ENCODE measurements around the gene TAF4. TPM values are rescaled to one million over a fixed set of nuclear protein-coding genes. Genes with fewer than 3 reads are reported as not detected.
"Not testable (repeated sequence)": the region's sequence is repeated elsewhere in the genome, so short reads cannot be mapped to it uniquely, and the experiment has no call there.

The TAF4 gene
- total RNA-seq, 1 donor from 2014 or later = 20.0 TPM

DNA sequence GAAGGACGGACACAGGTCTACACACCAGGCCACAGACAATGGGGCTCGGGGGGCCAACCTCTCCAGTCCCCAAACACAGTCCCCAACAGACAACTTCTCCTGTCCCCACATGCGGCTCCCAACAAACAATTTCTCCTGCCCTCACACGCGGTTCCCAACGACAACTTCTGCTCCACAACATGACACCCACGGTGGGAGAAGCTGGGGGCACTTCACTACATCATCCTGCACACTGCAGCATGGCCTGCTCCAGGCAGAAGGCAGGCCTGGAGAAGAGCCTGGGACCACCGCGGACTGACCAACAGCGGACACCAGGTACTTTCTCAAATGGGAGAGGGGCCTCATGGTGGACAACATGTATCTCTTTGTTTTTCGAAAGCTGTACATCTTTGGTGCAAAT lies 6.7 kb downstream of the TAF4 start:
- Mint-ChIP-seq H3K36me3 (ENCODE audit: unreplicated experiment) (no peaks in the 10 kb centered on the region), H3K4me1 (ENCODE audit: low read depth, unreplicated experiment) (peaks cover 25% of the 10 kb centered on the region), H3K27ac (ENCODE audit: unreplicated experiment) (no peak overlapping the region), H3K4me3 (ENCODE audit: unreplicated experiment) (no peak overlapping the region), H3K27me3 (ENCODE audit: unreplicated experiment) (peaks cover 8% of the 10 kb centered on the region), H3K9me3 (ENCODE audit: unreplicated experiment) (peaks cover 15% of the 10 kb centered on the region)
- TF ChIP-seq, protein P1, sequence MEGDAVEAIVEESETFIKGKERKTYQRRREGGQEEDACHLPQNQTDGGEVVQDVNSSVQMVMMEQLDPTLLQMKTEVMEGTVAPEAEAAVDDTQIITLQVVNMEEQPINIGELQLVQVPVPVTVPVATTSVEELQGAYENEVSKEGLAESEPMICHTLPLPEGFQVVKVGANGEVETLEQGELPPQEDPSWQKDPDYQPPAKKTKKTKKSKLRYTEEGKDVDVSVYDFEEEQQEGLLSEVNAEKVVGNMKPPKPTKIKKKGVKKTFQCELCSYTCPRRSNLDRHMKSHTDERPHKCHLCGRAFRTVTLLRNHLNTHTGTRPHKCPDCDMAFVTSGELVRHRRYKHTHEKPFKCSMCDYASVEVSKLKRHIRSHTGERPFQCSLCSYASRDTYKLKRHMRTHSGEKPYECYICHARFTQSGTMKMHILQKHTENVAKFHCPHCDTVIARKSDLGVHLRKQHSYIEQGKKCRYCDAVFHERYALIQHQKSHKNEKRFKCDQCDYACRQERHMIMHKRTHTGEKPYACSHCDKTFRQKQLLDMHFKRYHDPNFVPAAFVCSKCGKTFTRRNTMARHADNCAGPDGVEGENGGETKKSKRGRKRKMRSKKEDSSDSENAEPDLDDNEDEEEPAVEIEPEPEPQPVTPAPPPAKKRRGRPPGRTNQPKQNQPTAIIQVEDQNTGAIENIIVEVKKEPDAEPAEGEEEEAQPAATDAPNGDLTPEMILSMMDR (IDR thresholded peaks at IDR 0.05; ENCODE audit: partially characterized antibody, unreplicated experiment) = no peak
- no peak for DNase-seq

DNA sequence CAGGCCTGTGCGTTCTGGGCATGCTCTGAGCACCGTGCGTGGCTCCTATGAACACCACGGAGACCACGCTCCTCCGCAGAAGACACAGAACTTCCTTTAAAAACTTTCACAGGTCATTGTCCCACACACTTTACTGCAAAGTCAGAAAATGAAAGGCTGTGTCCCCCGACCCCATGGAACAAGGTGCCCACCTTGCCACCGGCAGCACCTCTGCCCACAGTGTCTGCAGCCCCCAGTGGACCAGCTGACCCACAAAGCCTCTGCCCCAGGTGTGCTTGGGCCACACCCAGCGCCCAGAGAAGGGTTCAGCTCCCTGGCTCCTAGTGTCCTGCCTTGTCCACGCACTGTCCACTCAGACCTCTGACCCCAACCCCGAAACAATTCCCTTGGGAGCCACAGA lies 8.7 kb downstream of the TAF4 start:
- TF ChIP-seq, protein P1 (IDR thresholded peaks at IDR 0.05; ENCODE audit: partially characterized antibody, unreplicated experiment) = no peak
- no peak overlapping the region for H3K4me3 Mint-ChIP-seq (ENCODE audit: unreplicated experiment)
- peaks cover 9% of the 10 kb centered on the region for H3K9me3 Mint-ChIP-seq (ENCODE audit: unreplicated experiment)
- no peaks in the 10 kb centered on the region for H3K36me3 Mint-ChIP-seq (ENCODE audit: unreplicated experiment)
- peaks cover 19% of the 10 kb centered on the region for H3K4me1 Mint-ChIP-seq (ENCODE audit: low read depth, unreplicated experiment)
- no peak for DNase-seq
- H3K27me3 Mint-ChIP-seq (ENCODE audit: unreplicated experiment) = peaks cover 9% of the 10 kb centered on the region
- no peak overlapping the region for H3K27ac Mint-ChIP-seq (ENCODE audit: unreplicated experiment)

DNA sequence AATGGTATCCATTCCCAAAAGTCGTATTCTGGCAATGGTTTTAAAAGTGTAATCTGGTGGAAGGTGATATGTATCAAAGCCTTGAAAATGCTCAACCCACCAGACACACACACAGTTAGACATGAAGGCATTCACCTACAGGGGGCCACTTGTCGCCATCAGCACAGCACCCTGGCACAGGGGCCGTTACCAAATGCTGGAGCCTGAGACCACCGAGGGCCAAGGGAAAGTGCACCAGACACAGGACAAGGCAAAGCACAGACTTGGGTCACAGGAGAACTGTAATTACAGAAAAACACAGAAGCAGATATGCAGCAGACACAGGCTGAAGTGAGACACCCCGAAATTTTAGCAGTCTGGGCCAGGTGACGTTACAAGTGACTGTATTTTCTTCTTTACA lies 9.3 kb downstream of the TAF4 start:
- Mint-ChIP-seq H3K4me3 (ENCODE audit: unreplicated experiment) (no peak overlapping the region), H3K27ac (ENCODE audit: unreplicated experiment) (no peak overlapping the region), H3K36me3 (ENCODE audit: unreplicated experiment) (no peaks in the 10 kb centered on the region), H3K9me3 (ENCODE audit: unreplicated experiment) (peaks cover 9% of the 10 kb centered on the region), H3K4me1 (ENCODE audit: low read depth, unreplicated experiment) (peaks cover 18% of the 10 kb centered on the region), H3K27me3 (ENCODE audit: unreplicated experiment) (peaks cover 9% of the 10 kb centered on the region)
- no peak for DNase-seq
- TF ChIP-seq, protein P1 (IDR thresholded peaks at IDR 0.05; ENCODE audit: partially characterized antibody, unreplicated experiment) = no peak

DNA sequence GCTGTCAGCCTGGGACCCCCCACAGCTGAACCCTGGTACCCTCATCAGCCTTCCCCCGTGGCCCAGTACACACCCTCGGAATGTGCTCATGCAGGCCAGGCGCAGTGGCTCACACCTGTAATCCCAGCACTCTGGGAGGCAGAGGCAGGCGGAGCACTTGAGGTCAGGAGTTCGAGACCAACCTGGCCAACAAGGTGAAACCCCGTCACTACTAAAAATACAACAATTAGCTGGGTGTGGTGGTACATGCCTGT lies 9.9 kb downstream of the TAF4 start:
- not testable (repeated sequence) for H3K27me3 Mint-ChIP-seq (ENCODE audit: unreplicated experiment); H3K9me3 Mint-ChIP-seq (ENCODE audit: unreplicated experiment); H3K36me3 Mint-ChIP-seq (ENCODE audit: unreplicated experiment); H3K4me3 Mint-ChIP-seq (ENCODE audit: unreplicated experiment); DNase-seq; H3K27ac Mint-ChIP-seq (ENCODE audit: unreplicated experiment)
- H3K4me1 Mint-ChIP-seq (ENCODE audit: low read depth, unreplicated experiment) = peaks cover 16% of the 10 kb centered on the region

DNA sequence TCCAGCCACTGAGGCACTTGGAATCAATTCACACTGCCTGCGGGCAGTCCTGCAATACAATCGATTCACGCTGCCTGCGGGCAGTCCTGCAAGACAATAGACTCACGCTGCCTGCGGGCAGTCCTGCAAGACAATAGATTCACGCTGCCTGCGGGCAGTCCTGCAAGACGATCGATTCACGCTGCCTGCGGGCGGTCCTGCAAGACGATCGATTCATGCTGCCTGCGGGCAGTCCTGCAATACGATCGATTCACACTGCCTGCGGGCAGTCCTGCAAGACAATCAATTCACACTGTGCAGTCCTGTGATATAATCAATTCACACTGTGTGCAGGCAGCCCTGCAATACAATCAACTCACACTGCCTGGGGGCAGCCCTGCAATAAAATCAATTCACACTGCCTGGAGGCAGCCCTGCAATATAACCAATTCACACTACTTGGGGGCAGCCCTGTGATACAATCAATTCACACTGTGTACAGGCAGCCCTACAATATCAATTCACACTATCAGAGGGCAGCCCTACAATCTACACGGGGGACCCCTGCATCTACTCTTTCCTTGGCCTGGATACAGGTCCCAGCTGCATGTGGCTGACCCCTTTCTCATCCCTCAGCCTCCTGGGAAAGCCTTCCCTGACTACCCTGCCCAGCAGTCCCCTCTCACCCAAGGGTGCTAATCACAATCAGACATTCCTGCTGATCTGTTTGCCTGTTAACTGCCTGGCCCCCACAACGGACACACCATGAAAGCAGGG lies 10.4 kb downstream of the TAF4 start:
- no peaks in the 10 kb centered on the region for H3K36me3 Mint-ChIP-seq (ENCODE audit: unreplicated experiment)
- no peak overlapping the region for H3K4me3 Mint-ChIP-seq (ENCODE audit: unreplicated experiment)
- H3K9me3 Mint-ChIP-seq (ENCODE audit: unreplicated experiment) = peaks cover 9% of the 10 kb centered on the region
- H3K27me3 Mint-ChIP-seq (ENCODE audit: unreplicated experiment) = peaks cover 11% of the 10 kb centered on the region
- TF ChIP-seq, protein P1 (IDR thresholded peaks at IDR 0.05; ENCODE audit: partially characterized antibody, unreplicated experiment) = no peak
- peaks cover 19% of the 10 kb centered on the region for H3K4me1 Mint-ChIP-seq (ENCODE audit: low read depth, unreplicated experiment)
- H3K27ac Mint-ChIP-seq (ENCODE audit: unreplicated experiment) = no peak overlapping the region
- no peak for DNase-seq
